GM12875 (cell line): Measurements from ENCODE around the gene HNRNPC.

Source experiments
- H3K4me3 ChIP-seq: one replicate; pipeline ENCODE4 v1.5.1; 2011; ENCODE audit warnings: low read depth, low read length, control low read depth
- TF ChIP-seq, protein P1 (sequence below): IDR thresholded peaks from 2 replicates; pipeline ENCODE4 v1.5.1; 2011; ENCODE audit warnings: low read depth, mild to moderate bottlenecking, control low read depth, inconsistent platforms, low read length, moderate library complexity, borderline replicate concordance; ENCODE audit not compliant: insufficient read depth

HNRNPC gene

DNA sequence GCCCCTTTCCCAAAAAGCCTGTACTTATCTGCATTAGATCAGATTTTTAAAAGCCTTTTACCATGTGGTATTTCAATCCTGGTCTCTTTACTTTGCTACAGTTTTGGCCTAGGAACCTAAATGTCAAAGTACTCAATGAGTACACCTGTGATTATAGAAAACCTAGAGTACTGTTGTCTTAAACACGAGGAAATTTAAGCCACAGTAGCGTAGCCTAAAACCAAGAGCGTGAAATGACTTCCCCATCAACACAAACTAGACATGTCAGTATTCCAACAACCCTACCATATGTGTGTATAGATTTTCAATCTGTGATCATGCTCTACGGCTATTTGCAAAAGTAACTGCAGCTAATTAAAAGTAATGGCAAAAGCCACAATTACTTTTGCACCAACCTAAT, 60.7 kb downstream of the HNRNPC start:
- no peak overlapping the region for H3K4me3 ChIP-seq
- TF ChIP-seq, protein P1, sequence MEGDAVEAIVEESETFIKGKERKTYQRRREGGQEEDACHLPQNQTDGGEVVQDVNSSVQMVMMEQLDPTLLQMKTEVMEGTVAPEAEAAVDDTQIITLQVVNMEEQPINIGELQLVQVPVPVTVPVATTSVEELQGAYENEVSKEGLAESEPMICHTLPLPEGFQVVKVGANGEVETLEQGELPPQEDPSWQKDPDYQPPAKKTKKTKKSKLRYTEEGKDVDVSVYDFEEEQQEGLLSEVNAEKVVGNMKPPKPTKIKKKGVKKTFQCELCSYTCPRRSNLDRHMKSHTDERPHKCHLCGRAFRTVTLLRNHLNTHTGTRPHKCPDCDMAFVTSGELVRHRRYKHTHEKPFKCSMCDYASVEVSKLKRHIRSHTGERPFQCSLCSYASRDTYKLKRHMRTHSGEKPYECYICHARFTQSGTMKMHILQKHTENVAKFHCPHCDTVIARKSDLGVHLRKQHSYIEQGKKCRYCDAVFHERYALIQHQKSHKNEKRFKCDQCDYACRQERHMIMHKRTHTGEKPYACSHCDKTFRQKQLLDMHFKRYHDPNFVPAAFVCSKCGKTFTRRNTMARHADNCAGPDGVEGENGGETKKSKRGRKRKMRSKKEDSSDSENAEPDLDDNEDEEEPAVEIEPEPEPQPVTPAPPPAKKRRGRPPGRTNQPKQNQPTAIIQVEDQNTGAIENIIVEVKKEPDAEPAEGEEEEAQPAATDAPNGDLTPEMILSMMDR = no peak

DNA sequence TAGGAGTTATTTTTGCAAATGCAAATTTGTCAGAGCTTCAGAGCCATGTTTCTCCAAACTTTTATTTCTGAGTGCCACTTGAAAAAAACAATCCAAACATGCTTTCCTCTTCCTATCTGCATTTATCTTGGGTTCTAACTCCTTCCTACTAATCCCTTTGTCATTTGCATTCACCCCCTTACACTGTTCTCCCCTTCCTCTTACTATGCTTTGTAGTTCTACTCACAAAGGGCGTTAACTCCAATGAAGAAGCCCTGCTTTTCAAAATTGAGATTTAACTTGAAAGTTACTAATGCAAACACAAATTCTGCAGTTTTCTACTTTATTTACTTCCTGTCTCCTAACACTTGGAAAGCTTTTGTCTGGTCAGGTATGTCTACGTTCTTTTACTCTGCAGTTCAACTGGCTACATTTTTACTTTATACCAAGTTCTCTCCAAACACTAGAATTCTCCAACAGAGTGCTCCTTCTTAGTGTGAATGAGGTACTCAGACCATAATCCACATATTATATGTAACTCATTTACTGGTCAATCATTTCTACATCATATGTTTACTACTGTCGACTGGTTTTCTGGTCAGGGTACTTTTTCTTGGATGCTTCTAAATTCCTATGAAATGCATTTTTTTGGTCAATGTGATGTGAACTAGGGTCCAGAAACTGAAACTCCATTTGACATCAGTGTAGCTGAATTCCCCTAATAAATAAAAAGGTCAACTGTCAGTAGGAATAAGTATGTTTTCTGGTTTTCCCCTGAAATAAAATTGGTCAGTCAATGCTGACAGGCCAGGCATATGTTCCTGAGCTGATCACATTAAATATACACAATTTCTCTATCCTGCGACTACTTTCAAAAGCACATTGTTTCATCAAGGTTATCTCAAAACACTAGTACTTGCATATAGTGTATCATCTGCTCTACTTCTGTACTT, 62.2 kb downstream of the HNRNPC start:
- TF ChIP-seq, protein P1 = no peak
- no peak overlapping the region for H3K4me3 ChIP-seq

DNA sequence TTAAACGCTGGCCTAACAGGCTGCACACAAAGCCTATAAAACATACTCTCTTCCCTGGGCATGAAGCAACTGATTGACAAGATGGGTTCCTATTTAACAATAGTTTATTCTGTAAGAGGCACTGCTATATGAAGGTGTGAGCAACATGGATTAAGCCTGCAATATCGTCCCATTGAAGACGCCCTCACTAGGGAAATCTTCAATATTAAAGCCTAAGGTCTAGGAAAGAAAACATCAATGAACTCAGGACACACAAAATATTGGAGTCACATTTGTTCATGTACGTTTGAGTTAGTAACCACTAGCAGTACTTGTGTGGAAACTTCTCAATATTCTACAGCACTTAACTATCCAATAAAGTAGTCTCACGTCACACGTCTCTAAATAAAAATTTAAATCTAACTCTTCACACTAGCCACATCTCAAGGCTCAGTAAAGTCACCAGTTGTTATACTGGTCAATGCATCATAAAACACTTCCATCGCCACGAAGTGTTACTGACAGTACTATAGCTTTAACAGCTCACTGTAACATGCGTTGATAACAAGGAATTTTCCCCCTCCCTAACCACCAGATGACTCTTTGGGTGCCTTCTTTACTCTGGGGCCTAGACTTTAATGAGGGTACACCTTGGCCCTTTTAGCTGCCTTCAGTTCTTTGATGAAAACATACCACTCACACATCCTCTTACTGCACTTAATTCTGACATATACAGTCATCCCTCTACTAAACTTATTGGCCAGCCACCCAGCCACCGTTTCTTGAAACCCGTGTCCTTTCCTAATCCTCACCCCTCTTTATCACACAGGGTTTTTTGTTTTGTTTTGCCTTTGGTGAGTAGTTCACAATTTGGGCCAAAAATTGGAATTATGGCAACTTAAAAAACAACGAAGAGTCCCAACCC, 63.3 kb downstream of the HNRNPC start:
- TF ChIP-seq, protein P1 = no peak
- no peak overlapping the region for H3K4me3 ChIP-seq

DNA sequence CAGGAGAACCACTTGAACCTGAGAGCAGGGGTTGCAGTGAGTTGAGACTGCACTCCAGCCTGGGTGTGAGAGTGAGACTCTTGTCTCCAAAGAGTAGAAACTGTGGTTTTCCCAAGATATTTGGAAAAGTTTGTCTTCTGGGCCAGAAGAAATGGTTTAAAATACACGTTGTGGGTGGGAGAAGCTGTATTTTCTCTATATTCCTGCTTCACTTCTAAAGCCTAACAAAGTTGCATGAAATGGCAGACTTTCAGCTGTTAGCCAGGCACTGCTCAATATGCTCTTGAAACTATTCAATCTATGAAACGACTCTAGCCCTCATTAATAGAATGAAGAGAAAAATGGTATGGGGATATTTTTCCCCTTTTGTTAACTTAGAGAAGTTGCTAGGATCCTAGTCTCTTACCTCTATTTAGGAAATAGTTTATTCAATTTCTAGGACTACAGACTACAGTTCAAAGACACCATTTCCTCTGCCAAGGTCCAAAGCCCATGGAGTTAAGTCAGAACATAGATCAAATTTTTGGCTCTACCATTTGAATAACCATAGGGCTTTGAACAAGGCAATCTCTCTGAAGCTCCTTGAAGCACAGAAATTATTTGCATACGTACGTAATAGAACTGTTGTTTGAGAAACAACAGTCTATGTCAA, 64.1 kb downstream of the HNRNPC start:
- no peak overlapping the region for H3K4me3 ChIP-seq
- TF ChIP-seq, protein P1 = no peak

DNA sequence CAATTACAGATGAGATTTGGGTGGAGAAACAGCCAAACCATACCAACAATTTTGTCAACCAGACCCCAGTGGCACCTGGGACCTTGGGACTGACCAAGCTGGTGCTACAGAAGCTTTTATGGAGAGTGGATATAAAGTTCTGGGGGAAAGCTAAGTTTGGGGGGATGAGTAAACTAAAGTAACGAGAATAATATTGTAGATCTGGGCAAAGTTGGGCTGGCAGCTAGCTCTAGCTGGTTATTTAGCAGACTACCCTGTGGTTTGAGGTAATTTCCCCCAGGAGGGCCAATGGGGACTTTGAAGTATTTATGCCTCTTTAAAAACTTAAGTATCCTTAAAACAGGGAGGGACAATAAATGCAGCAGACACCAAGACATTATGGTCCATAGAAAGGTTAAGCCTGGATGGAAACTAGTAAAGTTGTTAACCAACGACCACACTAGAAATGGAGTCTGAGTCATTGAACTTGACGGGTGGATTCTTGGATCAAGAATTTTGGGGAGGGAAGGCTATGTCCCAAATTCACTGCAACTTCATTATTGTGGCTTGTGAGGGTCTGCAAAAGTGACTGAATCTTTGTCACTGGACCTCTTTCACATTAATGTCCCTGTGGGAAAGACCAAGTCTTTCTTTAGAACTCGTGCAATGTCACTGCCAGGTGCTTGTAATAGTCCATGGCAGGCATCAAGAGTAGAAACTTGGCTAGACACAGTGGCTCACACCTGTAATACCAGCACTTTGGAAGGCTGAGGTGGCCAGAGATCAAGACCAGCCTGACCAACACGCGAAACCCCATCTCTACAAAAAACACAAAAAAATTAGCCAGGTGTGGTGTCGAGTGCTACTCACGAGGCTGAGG, 64.8 kb downstream of the HNRNPC start:
- TF ChIP-seq, protein P1 = no peak
- no peak overlapping the region for H3K4me3 ChIP-seq
